Progenitor cell of endocrine pancreas (in vitro differentiated cells): ENCODE results near the gene RPS27L. TPM values are rescaled to one million over a fixed set of nuclear protein-coding genes. Genes with fewer than 3 reads are reported as not detected.

Source experiments
- DNase-seq: peaks from one replicate; pipeline ENCODE4 v3.0.0; 2021; ENCODE audit warnings: low spot score; ENCODE audit not compliant: unreplicated experiment
- H3K27ac Mint-ChIP-seq: 2 replicates; pipeline ENCODE4 v1.8.0; 2021; ENCODE audit warnings: mild to moderate bottlenecking, moderate library complexity, mixed read lengths
- H3K27me3 Mint-ChIP-seq: 2 replicates; pipeline ENCODE4 v1.8.0; 2021; ENCODE audit warnings: mixed read lengths
- H3K36me3 Mint-ChIP-seq: 2 replicates; pipeline ENCODE4 v1.8.0; 2022; ENCODE audit warnings: mixed read lengths; ENCODE audit not compliant: insufficient read depth
- H3K4me1 Mint-ChIP-seq: 2 replicates; pipeline ENCODE4 v1.8.0; 2021; ENCODE audit warnings: low read depth, mixed read lengths
- H3K4me3 Mint-ChIP-seq: 2 replicates; pipeline ENCODE4 v1.8.0; 2021; ENCODE audit warnings: low read depth, mild to moderate bottlenecking, moderate library complexity, mixed read lengths
- H3K9me3 Mint-ChIP-seq: 2 replicates; pipeline ENCODE4 v1.8.0; 2021; ENCODE audit warnings: low read depth, mixed read lengths
- CTCF ChIP-seq: fragments of 200-600 bp; sonication (generic); IDR thresholded peaks from one replicate; pipeline ENCODE4 v1.5.0; 2021; ENCODE audit warnings: antibody characterized with exemption, mild to moderate bottlenecking; ENCODE audit not compliant: unreplicated experiment
- total RNA-seq: library from RNA; stranded (reverse); gene quantifications from 2 replicates; pipeline ENCODE4 v1.2.1, GENCODE V29; 2021

Gene RPS27L
- total RNA-seq, 1 donor from 2014 or later = 129 TPM

GRCh38 chr15:63198371-63199250 lies 41.3 kb upstream of the RPS27L start:
- no peak for TF ChIP-seq CTCF
- H3K27me3 Mint-ChIP-seq = no peaks in the 10 kb centered on the region
- no peak for DNase-seq
- H3K27ac Mint-ChIP-seq = no peak overlapping the region
- H3K4me1 Mint-ChIP-seq = peaks cover 13% of the 10 kb centered on the region
- H3K36me3 Mint-ChIP-seq = peaks cover 2% of the 10 kb centered on the region
- H3K4me3 Mint-ChIP-seq = no peak overlapping the region
- no peaks in the 10 kb centered on the region for H3K9me3 Mint-ChIP-seq

- H3K4me1 Mint-ChIP-seq = peaks cover 10% of the 10 kb centered on the region
These were observed 40.3 kb upstream of the RPS27L start for GRCh38 chr15:63197626-63198025.

GRCh38 chr15:63196842-63197241 lies 39.6 kb upstream of the RPS27L start:
- Mint-ChIP-seq H3K4me3 (no peak overlapping the region), H3K4me1 (peaks cover 10% of the 10 kb centered on the region), H3K9me3 (no peaks in the 10 kb centered on the region), H3K27ac (no peak overlapping the region), H3K36me3 (peaks cover 2% of the 10 kb centered on the region), H3K27me3 (no peaks in the 10 kb centered on the region)
- TF ChIP-seq CTCF = no peak
- no peak for DNase-seq

More at GRCh38 chr15:63197626-63198025, 40.3 kb upstream of the RPS27L start:
- Mint-ChIP-seq H3K27me3 (no peaks in the 10 kb centered on the region), H3K27ac (no peak overlapping the region), H3K9me3 (no peaks in the 10 kb centered on the region), H3K36me3 (peaks cover 2% of the 10 kb centered on the region), H3K4me3 (no peak overlapping the region)
- no peak for TF ChIP-seq CTCF
- no peak for DNase-seq

GRCh38 chr15:63195569-63196015 lies 38.3 kb upstream of the RPS27L start:
- no peak overlapping the region for H3K27ac Mint-ChIP-seq
- H3K4me1 Mint-ChIP-seq = peaks cover 12% of the 10 kb centered on the region
- TF ChIP-seq CTCF = no peak
- H3K9me3 Mint-ChIP-seq = no peaks in the 10 kb centered on the region
- no peaks in the 10 kb centered on the region for H3K36me3 Mint-ChIP-seq
- no peaks in the 10 kb centered on the region for H3K27me3 Mint-ChIP-seq
- no peak for DNase-seq
- no peak overlapping the region for H3K4me3 Mint-ChIP-seq

- no peak for TF ChIP-seq CTCF
- DNase-seq = no peak
- H3K4me3 Mint-ChIP-seq = no peak overlapping the region
- no peaks in the 10 kb centered on the region for H3K36me3 Mint-ChIP-seq
- H3K27ac Mint-ChIP-seq = no peak overlapping the region
- H3K9me3 Mint-ChIP-seq = no peaks in the 10 kb centered on the region
- peaks cover 3% of the 10 kb centered on the region for H3K27me3 Mint-ChIP-seq
- peaks cover 16% of the 10 kb centered on the region for H3K4me1 Mint-ChIP-seq
These were observed 37.7 kb upstream of the RPS27L start for GRCh38 chr15:63194880-63195568.
